ENCODE data around the gene HLA-DPB1. TPM values are rescaled to one million over a fixed set of nuclear protein-coding genes. Genes with fewer than 3 reads are reported as not detected.

HLA-DPB1 gene
- total RNA-seq = 2.4 TPM in 1 of 2 replicates, not detected in the other

DNA sequence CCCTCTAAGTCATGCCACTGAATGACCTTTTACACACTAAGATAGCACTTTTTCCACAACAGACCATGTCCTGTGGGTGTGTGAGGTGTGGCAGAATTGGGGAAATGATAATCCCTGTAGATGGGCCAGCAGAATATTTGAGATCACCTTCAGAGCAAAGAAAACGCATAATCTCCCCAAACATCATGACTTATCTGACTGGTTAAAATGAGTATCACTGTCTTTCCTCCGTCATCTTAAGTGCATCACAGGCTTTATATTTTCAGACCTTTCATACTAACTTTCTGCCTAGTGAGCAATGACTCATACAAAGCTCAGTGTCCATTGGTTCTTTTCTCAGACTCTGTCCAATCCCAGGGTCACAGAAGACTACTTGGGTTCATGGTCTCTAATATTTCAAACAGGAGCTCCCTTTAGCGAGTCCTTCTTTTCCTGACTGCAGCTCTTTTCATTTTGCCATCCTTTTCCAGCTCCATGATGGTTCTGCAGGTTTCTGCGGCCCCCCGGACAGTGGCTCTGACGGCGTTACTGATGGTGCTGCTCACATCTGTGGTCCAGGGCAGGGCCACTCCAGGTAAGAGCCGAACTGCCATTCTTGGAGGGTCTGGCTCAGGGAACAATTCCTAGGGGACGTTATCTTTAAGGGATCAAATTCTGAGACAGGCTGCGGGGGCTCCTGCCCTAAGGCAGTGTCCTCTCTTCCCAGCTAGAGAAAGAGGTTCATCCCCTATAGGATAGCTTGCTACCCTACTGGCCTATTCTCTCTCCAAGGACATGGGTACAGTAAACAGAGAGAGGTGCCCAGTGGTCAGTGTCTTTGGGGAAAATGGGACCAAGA lies at the start of gene HLA-DPB1:
Gene HLA-DPB1, plus strand, starts transcription at position 423 of the 838 bp plus-strand sequence. Its CDS starts 52 bp downstream, at position 475.

DNA sequence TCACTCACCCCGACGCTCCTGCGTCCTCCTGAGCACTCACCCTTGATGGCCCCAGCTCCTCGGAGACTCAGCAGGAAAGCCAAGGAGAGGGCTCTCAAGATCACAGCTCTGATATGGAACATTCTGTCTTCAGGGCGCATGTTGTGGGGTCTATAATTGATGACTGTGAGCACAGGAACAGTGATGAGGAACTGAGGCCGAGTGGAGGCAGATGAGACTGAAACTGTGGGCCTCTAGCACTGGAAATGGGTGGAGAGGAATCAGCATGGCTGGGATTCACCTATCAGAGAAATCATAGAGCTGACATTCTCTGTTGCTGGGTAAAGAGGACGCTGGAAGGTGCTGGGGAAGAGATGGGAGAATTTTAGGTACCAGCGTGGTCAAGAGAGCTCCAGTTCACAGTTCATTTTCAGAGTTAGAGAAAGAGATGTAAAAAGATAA lies 2.3 kb upstream of the HLA-DPB1 start, which contains the start of gene HLA-DPA1:
Gene HLA-DPA1, minus strand, starts transcription at position 219 of the 441 bp plus-strand sequence.

Other genes with a start within 250 kb of the HLA-DPB1 start
- gene TAP2, start 237.3 kb upstream of the HLA-DPB1 start, total RNA-seq = 8.3 and 11.4 TPM in 2 replicates
- 29.8 and 31.2 TPM in 2 replicates for gene PSMB8, start 231.9 kb upstream of the HLA-DPB1 start, total RNA-seq
- 54.9 and 66.3 TPM in 2 replicates for gene TAP1, start 222.3 kb upstream of the HLA-DPB1 start, total RNA-seq
- 11.6 and 12.9 TPM in 2 replicates for gene PSMB9, start 221.8 kb upstream of the HLA-DPB1 start, total RNA-seq
- gene HLA-DMB, start 135.0 kb upstream of the HLA-DPB1 start, total RNA-seq = not detected in 2 replicates
- 0.78 and 2.1 TPM in 2 replicates for gene HLA-DMA, start 122.9 kb upstream of the HLA-DPB1 start, total RNA-seq
- 79.3 and 102 TPM in 2 replicates for gene BRD2, start 107.4 kb upstream of the HLA-DPB1 start, total RNA-seq
- gene HLA-DOA, start 66.4 kb upstream of the HLA-DPB1 start, total RNA-seq = not detected in 2 replicates
- gene HLA-DPA1, start 2.3 kb upstream of the HLA-DPB1 start, total RNA-seq = 0.30 TPM in 1 of 2 replicates, not detected in the other
- gene COL11A2, start 116.5 kb downstream of the HLA-DPB1 start, total RNA-seq = 0.30 and 0.37 TPM in 2 replicates
- gene RXRB, start 124.7 kb downstream of the HLA-DPB1 start, total RNA-seq = 22.9 and 27.8 TPM in 2 replicates
- 162 and 171 TPM in 2 replicates for gene SLC39A7, start 124.9 kb downstream of the HLA-DPB1 start, total RNA-seq
- 1.8 and 4.5 TPM in 2 replicates for gene HSD17B8, start 128.7 kb downstream of the HLA-DPB1 start, total RNA-seq
- 23.8 and 26.4 TPM in 2 replicates for gene RING1, start 132.5 kb downstream of the HLA-DPB1 start, total RNA-seq
- gene VPS52, start 195.9 kb downstream of the HLA-DPB1 start, total RNA-seq = 32.4 and 33.9 TPM in 2 replicates
- 1,202 and 4,104 TPM in 2 replicates for gene RPS18, start 196.1 kb downstream of the HLA-DPB1 start, total RNA-seq
- gene B3GALT4, start 201.1 kb downstream of the HLA-DPB1 start, total RNA-seq = 2.3 and 4.2 TPM in 2 replicates
- 64.0 and 111 TPM in 2 replicates for gene WDR46, start 213.2 kb downstream of the HLA-DPB1 start, total RNA-seq
- gene PFDN6, start 213.6 kb downstream of the HLA-DPB1 start, total RNA-seq = 29.2 and 41.0 TPM in 2 replicates
- gene RGL2, start 223.0 kb downstream of the HLA-DPB1 start, total RNA-seq = 18.7 and 30.7 TPM in 2 replicates
- gene TAPBP, start 238.1 kb downstream of the HLA-DPB1 start, total RNA-seq = 69.8 and 119 TPM in 2 replicates
- gene ZBTB22, start 241.8 kb downstream of the HLA-DPB1 start, total RNA-seq = 19.4 and 21.1 TPM in 2 replicates
- 45.7 and 84.3 TPM in 2 replicates for gene DAXX, start 247.0 kb downstream of the HLA-DPB1 start, total RNA-seq